GM19463 (cell line): ENCODE data around the gene KATNBL1.
"Not testable (repeated sequence)": the region's sequence is repeated elsewhere in the genome, so short reads cannot be mapped to it uniquely, and the experiment has no call there.

ENCODE experiments used
- ATAC-seq: cut with Tn5 transposase; IDR thresholded peaks from one replicate; pipeline ENCODE4 v1.9.1; 2021; ENCODE audit warnings: mild to moderate bottlenecking, moderate library complexity; ENCODE audit not compliant: unreplicated experiment

The KATNBL1 gene

DNA sequence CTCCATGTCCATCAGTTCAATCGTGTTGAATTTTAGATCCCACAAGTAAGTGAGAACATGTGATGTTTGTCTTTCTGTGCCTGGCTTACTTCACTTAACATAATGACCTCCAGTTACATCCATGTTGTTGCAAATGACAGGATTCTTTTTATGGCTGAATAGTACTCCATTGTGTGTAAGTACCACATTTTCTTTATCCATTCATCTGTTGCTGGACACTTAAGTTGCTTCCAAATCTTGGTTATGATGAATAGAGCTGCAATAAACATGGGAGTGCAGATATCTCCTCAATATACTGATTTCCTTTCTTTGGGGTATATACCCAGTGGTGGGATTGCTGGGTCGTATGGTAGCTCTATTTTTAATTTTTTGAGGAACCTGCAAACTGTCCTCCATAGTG, 89.5 kb downstream of the KATNBL1 start:
- ATAC-seq: not testable (repeated sequence)

DNA sequence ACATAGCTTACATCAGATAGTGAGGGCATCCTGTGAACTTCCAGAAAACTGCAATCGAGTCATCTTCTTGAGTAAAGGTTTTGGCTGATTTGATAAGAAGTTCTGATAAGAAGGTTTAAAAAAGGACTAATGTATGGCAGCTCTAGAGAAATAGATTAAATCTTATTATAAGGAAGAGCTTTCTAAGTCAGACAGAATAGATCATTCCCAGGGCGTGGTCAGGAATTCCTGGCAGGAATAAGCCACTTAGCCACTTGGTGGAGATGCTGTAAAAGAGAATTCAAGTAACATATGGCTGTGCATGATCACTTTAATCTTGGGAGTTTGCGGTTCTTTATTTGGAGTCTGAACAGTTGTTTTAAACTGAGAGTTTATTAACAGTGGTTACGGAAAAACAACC, 90.6 kb downstream of the KATNBL1 start:
- no peak for ATAC-seq

DNA sequence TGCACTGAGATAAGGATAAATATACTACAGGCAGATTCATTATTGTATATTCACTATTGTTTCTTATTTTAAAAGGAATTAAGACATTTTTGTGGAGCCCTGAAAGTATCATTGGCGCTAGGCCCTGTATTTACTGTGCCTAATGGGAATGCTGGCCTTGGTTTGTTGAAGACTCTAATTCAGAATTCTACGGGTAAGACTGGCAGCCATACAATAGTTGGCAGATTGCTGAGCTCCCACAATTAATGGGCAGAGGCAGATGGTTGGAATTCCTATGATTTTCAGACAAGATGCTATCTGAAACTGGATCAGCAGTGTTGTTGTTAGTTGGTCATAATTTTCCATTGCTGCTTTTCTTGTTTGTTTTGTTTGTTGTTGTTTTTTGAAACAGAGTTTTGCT, 93.3 kb downstream of the KATNBL1 start:
- no peak for ATAC-seq

DNA sequence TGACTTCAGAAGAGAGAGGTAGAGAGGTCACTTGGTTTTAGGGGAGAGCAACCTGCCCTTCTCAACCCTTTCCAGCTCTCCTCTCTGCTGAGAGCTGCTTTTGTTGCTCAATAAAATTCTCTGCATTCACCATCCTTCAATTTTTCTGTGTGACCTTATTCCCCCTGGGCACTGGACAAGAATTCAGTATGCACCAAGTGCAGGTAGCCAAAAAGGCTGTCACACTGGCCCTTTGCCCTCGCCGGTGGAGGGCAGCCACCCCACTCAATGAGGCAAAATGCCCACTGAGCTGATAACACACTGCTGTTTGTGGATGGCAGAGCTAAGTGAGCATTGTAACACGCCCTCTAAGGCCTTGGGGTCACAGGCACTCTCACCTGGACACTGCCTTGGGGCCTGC, 95.2 kb downstream of the KATNBL1 start:
- ATAC-seq: no peak

DNA sequence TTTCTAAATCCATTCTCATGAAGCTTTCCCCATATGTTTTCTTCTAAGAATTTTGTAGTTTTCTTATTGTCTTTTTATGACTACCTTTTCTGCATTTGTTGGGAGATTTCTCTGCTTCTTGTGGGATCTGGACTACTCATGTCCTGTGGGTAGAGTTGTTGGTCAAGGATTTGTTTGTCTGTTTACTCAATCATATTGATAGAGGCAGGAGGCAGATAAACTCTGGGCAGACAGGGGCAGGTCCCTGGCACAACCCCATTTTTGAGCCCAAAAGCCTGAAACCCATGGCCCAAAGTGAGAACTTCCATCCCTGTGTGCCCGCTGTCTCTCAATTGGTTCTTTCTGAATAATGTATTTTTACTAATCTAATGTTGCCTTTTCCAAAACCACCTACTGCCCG, 95.7 kb downstream of the KATNBL1 start:
- ATAC-seq: no peak

DNA sequence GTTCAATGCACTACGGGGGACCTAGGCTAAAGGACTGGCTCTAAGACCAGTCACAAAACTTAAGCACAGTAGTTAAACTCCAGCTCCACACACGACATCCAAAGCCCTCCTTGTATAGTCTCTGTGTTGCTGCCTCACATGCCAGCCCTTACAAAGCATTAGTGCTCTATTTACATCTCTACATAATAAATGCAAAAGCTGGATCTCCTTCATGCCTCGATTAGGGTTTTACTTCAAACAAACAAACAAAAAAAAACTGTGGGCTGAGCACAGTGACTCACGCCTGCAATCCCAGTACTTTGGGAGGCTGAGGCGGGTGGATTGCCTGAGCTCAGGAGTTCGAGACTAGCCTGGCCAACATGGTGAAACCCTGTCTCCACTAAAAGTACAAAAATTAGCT, 98.4 kb downstream of the KATNBL1 start:
- ATAC-seq: no peak

DNA sequence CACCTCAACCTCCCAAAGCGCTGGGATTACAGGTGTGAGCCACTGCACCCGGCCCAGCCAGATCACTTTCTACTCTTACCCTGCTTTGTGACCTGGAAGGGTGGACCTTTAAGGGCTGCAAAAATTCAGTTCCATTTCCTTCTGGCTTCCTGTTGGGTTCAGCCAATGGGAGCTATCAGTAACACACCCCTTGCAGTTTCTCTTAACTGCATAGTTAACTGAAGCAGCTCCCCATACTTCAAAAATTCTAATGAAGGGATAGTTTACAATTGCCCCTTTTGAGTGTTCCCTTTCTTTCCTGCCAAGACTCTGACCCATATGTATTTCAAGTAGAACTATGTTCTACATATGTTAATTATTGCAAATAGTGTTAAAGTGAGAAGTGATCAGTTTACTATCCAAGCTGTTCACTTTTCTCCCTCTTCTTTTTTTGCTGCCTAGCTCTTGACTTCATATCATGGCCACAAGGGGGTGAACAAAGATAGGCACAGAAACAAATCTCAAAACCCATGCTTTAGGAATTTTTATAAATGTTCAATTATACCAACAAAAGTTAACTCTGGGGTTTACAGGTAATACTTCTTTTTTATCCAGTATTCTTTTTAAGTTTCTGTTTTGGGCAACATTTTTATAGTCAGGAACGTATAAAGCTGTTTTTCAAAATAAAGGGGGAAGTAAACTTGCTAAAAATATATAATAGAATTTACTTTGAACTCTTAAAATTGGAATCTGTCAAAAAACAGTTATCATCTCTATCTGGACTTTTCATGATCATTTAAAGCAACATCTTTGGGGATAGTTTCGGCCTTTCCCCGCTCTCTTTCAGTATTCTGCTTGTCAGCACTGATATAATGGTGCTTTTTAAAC, 99.9 kb downstream of the KATNBL1 start:
- no peak for ATAC-seq

DNA sequence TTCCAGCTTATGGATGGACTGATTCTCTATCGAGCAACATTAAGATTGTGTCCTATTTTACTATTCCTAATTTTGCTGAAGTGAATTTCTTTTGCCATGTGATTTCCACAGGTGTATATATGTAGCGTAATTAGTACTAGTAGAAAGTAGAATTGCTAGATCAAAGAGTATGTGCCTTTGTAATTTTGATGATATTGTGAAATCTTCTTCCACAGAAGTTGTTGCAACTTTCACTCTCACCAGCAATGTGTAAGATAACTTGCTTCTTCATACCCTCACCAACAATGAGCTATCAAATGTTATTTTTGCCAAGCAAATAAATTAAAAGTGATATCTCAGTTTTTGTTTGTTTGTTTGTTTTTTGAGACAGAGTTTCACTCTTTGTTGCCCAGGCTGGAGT, 102.6 kb downstream of the KATNBL1 start:
- ATAC-seq: no peak

DNA sequence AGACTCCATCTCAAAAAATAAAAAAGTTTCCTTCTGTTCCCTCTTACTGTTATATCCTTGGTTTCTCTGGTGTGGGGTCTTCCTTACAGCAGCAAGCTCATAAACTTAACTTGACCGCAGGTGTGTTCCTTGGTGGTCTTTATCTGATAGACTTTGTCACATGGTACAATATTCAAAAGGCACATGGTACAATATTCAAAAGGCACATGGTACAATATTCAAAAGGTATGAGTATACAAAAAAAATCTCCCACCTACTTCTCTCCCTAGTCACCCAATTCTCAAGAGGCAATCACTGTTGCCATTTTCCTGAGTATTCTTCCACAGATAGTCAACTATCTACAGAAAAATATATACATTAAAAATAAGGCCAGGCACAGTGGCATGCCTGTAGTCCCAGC, 103.5 kb downstream of the KATNBL1 start:
- no peak for ATAC-seq

DNA sequence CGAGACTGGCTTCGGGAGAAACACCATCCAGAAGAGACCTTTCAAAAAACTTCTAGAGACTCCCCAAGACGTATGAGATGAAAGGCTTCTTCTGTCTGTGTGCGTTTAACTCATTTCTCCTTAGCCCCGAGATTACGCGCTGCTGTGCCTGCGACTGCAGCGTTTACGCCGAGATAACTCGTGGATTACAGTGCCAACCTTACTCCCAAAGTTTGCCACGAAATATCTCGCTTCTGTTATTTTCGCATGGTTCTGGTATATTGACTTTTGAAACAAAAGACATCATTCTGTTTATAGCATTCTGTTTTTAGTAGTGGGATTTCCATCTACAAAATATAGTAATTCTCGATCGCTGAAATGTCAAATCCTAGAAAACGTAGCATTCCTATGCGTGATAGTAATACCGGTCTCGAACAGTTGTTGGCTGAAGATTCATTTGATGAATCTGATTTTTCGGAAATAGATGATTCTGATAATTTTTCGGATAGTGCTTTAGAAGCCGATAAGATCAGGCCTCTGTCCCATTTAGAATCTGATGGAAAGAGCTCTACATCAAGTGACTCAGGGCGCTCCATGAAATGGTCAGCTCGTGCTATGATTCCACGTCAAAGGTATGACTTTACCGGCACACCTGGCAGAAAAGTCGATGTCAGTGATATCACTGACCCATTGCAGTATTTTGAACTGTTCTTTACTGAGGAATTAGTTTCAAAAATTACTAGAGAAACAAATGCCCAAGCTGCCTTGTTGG, 107.5 kb downstream of the KATNBL1 start:
- no peak for ATAC-seq

DNA sequence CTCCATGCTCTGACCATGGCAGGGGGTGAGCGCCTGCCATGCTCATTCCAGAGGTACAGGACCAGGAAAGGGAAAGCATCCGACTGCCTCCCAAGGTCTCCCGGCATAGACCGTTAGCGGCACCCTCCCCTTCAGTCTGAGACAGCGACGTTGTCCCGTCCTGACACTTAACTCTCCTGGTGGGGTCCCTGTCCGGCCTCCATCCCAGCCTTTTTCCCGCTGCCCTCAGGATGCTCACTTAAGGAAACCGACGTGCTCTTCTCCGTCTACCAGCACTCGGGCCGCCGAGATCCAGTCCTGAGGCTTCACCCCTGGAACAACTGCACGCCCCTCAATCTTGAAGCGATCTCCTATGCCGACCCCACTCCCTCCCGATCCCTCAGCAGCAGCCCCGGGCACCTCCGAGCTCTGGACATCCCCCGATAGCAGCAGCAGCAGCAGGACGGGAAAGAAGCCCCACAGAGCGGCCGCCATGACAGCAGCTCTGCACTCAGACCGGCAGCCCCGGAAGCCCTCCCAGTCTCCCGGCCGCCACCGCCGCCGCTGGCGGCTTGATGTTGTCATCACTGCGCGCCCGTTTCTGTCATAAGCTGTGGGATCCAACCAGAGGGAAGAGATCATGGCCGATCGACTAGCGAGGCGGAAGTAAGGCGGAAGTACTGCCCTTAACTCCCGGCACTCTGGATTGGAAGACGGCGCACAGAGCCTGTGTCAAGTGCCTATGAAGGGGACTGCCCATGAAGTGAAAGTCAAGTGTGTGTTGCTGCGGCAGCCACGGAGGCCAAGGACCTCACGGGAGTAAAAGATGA, 108.3 kb downstream of the KATNBL1 start, which contains the start of the genes EMC7 and PGBD4:
EMC7 (minus strand) TSS at position 497 of the 809 bp plus-strand sequence; CDS start at position 474, 23 bp downstream.
PGBD4 (plus strand) TSS at position 718 of the 809 bp plus-strand sequence. CDS start 449 bp downstream, outside the sequence.
- peak; percentile 100 for ATAC-seq

DNA sequence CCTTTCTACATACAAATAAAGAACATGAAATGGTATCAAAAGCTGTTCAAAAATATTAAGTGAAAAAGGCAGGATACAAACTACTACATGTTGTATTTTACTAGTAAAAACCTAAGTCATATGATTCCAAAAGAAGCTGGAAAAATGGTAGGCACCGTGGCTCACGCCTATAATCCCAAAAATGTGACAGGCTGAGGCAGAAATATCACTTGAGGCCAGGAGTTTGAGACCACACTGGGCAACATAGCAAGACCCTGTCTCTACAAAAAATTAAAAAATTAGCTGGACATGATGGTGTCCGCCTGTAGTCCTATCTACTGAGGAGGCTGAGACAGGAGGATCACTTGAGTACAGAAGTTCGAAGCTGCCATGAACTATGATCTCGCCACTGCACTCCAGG, 110.0 kb downstream of the KATNBL1 start:
- no peak for ATAC-seq
